Choroid plexus epithelial cell (primary cell): ENCODE measurements around the gene ZMIZ2.
A peak's percentile ranks its signal among the peaks of the same experiment; 100 is the strongest.
"Not testable (repeated sequence)": the region's sequence is repeated elsewhere in the genome, so short reads cannot be mapped to it uniquely, and the experiment has no call there.

Source experiments
- DNase-seq: peaks from one replicate; pipeline ENCODE4 v3.0.0-alpha.2; 2010; ENCODE audit warnings: low read depth
- H3K4me3 ChIP-seq: 2 replicates; pipeline ENCODE4 v1.5.1; 2011; ENCODE audit warnings: low read depth, mild to moderate bottlenecking, control low read depth, low read length, moderate library complexity
- TF ChIP-seq, protein P1 (sequence below): conservative IDR thresholded peaks from 2 replicates; pipeline ENCODE4 v1.5.1; 2011; ENCODE audit warnings: low read depth, mild to moderate bottlenecking, control low read depth, inconsistent platforms, low read length, moderate library complexity

Gene ZMIZ2

DNA sequence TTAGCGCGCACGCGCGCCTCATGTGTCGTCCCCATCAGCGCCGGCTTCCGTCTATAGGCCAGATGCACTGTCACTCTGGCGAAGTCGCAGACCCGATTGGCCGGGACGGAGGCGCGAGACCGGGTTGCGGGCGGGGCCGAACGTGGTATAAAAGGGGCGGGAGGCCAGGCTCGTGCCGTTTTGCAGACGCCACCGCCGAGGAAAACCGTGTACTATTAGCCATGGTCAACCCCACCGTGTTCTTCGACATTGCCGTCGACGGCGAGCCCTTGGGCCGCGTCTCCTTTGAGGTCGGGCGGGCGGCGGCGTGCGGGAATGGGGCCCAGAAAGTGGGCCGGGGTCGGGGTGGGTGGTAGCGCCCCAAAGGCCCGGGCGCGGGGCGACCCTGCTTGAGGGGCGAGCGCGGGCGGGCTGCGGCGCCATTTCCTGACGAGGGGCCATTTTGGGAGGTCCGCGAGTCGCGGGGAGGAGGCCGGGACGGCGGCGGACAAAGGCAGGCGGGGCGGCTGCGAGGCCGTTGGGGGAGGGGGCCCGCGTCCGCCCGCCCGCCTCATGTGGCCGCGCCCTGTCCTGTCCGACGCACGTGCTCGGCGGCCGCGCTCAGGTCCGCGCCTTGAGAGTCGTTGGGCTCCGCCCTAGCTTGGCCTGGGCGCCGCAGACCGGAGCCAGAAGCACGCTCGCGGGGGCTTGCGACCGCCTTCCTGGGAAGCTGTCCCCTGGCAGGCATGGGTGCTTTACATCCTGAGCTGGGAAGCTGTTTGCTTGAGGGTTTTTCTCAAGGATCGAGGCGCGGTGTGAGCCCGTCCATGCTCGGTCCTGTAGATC, 48.1 kb downstream of the ZMIZ2 start, which contains the start of gene PPIA:
PPIA (plus strand) TSS at position 178 of the 825 bp plus-strand sequence; CDS start at position 222, 44 bp downstream.
- peak; percentile 99 for DNase-seq
- TF ChIP-seq, protein P1, sequence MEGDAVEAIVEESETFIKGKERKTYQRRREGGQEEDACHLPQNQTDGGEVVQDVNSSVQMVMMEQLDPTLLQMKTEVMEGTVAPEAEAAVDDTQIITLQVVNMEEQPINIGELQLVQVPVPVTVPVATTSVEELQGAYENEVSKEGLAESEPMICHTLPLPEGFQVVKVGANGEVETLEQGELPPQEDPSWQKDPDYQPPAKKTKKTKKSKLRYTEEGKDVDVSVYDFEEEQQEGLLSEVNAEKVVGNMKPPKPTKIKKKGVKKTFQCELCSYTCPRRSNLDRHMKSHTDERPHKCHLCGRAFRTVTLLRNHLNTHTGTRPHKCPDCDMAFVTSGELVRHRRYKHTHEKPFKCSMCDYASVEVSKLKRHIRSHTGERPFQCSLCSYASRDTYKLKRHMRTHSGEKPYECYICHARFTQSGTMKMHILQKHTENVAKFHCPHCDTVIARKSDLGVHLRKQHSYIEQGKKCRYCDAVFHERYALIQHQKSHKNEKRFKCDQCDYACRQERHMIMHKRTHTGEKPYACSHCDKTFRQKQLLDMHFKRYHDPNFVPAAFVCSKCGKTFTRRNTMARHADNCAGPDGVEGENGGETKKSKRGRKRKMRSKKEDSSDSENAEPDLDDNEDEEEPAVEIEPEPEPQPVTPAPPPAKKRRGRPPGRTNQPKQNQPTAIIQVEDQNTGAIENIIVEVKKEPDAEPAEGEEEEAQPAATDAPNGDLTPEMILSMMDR, result no peak
- H3K4me3 ChIP-seq, result peak within 1 kb of the TSS; percentile 94

DNA sequence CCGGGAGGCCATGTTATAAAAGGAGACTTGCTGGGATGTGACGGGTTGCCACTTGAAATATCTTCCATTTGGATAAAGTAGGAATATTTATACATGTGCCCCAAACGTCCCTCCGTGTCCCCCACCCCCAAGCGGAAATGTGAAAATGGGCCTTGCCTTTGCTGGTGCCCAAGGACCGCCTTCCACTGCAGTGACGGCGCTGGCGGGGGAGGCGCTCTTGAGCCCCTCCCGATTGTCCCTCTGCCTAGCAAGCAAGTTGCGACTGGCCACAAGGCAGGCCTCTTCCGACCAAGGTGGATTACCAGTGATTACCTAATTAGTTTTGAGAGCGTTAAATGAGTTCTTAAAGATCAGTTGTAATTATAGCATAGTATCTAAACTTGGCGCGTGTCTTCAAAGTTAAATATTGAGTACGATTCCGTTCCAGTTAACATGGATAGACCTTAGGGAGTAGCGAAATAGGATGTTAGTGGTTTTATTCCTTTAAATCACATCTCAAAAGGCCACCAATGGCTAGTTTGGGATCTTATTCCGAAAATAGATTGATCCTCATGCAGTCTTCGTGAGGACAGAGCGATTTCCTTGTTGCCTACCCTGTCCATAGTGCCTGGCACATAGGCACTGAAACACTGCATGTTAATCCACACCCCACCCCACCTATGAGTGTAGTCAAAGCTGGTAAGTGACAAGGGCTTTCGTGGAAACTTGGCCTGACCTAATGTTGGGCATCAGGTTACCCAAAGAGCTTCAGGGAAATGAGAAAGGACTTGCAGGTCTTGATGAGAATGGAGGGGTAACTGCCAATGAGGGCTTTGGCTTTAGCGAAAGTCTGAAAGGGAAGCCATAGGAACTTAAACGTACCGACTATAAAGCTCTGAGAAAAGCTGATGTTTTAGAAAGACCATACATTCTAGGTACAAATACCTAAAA, 48.9 kb downstream of the ZMIZ2 start:
- DNase-seq, result peak; percentile 85
- TF ChIP-seq, protein P1, result peak; percentile 58

DNA sequence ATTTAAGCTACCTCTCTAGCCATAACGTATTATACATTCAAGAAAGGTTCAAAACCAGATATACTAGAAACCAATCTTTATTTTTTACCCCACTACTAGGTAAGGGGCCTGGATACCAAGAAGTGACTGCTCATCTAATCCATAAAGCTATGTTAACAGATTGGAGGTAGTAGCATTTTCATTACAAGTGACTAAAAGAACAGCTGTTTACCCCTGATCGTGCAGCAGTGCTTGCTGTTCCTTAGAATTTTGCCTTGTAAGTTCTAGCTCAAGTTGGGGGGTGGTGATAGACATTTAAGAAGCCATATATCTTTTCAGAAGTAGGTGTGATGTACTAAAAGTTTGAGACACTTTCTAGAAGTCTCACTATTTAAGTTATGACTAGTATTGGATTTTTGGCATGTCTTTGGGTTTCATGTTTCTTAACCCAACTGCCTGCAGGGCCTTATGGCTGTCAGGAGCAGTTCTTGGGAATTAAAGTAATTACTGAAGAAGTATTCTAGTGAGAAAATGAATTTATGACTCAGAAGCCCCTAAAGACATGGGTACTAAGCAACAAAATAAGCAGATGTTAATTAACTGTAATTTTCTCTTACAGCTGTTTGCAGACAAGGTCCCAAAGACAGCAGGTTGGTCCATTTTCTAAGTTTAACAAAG, 50.1 kb downstream of the ZMIZ2 start:
- TF ChIP-seq, protein P1, result no peak
- peak overlapping the region; percentile 94 for H3K4me3 ChIP-seq
- DNase-seq, result peak; percentile 24

More for the DNA sequence above, 48.9 kb downstream of the ZMIZ2 start:
- peak overlapping the region; percentile 94 for H3K4me3 ChIP-seq

DNA sequence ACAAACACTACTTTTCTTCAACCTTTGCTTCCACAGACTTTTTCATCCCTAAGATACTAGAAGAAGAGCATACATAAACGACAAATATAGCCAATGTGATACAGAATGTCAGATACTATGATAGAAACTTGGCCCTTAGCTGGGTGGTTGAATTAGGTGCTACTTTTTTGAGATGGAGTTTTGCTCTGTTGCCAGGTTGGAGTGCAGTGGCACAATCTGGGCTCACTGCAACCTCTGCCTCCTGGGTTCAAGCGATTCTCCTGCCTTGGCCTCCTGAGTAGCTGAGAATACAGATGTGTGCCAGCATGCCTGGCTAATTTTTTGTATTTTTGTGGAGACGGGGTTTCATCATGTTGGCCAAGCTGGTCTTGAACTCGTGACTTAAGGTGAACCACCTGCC, 51.3 kb downstream of the ZMIZ2 start:
- no peak for DNase-seq
- H3K4me3 ChIP-seq, result no peak overlapping the region
- TF ChIP-seq, protein P1, result no peak

DNA sequence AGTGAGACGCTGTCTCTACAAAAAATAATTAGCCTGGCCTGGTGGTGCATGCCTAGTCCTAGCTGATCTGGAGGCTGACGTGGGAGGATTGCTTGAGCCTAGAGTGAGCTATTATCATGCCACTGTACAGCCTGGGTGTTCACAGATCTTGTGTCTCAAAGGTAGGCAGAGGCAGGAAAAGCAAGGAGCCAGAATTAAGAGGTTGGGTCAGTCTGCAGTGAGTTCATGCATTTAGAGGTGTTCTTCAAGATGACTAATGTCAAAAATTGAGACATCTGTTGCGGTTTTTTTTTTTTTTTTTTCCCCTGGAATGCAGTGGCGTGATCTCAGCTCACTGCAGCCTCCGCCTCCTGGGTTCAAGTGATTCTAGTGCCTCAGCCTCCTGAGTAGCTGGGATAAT, 53.2 kb downstream of the ZMIZ2 start:
- TF ChIP-seq, protein P1, result no peak
- no peak overlapping the region for H3K4me3 ChIP-seq
- peak; percentile 48 for DNase-seq

DNA sequence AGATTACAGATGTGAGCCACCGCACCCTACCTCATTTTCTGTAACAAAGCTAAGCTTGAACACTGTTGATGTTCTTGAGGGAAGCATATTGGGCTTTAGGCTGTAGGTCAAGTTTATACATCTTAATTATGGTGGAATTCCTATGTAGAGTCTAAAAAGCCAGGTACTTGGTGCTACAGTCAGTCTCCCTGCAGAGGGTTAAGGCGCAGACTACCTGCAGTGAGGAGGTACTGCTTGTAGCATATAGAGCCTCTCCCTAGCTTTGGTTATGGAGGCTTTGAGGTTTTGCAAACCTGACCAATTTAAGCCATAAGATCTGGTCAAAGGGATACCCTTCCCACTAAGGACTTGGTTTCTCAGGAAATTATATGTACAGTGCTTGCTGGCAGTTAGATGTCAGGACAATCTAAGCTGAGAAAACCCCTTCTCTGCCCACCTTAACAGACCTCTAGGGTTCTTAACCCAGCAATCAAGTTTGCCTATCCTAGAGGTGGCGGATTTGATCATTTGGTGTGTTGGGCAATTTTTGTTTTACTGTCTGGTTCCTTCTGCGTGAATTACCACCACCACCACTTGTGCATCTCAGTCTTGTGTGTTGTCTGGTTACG, 53.9 kb downstream of the ZMIZ2 start:
- TF ChIP-seq, protein P1, result no peak
- H3K4me3 ChIP-seq, result no peak overlapping the region
- no peak for DNase-seq

DNA sequence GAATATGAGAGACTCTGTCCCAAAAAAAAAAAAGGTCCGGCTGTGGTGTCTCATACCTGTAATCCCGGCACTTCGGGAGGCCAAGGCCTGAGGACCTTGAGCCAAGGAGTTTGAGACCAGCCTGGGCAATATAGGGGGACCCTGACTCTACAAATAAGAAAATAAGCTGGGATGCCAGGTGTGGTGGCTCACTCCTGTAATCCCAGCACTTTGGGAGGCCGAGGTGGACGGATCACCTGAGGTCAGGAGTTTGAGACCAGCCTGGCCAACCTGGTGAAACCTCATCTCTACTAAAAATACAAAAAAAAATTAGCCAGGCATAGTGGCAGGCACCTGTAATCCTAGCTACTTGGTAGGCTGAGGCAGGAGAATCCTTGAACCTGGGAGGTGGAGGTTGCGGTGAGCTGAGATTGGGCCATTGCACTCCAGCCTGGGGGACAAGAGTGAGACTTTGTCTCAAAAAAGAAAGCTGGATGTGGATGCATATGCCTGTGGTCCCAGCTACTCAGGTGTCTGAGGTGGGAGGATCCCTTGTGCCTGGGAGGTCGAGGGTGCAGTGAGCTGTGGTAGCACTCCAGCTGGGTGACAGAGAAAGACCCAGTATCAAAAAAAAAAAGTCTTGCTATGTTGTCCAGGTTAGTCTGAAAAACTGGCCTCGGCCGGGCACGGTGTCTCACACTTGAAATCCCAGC, 55.3 kb downstream of the ZMIZ2 start:
- not testable (repeated sequence) for DNase-seq, H3K4me3 ChIP-seq
